H1 (cell line): ENCODE measurements around the gene GSE1. TPM values are rescaled to one million over a fixed set of nuclear protein-coding genes. Genes with fewer than 3 reads are reported as not detected.

Experiments
- CTCF ChIA-PET: fragments of 300-600 bp; sonication (Branson Sonifier 250); formaldehyde crosslinking; loops from one replicate; lab custom pipeline; 2021; ENCODE audit not compliant: partially characterized antibody; lab: Charles Lee
- POLR2A ChIA-PET: fragments of 300-600 bp; sonication (Branson Sonifier 250); formaldehyde crosslinking; loops from one replicate; lab custom pipeline; 2021; ENCODE audit warnings: inconsistent platforms; ENCODE audit not compliant: partially characterized antibody; lab: Charles Lee
- DNase-seq, 2 experiments: peaks; one replicate each; pipeline versions ENCODE4 v3.0.0 to v3.0.0-alpha.2; 2010 to 2022; ENCODE audit warnings: low spot score in 2 of 2, low read depth in 1 of 2, mixed read lengths in 1 of 2
- FAIRE-seq: peaks from 2 replicates; lab custom pipeline; 2011; peaks lifted over from hg19 to GRCh38; lab: Jason Lieb, UNC
- H2AFZ ChIP-seq: 2 replicates; pipeline ENCODE4 v1.8.1; 2012; ENCODE audit warnings: low read length, inconsistent platforms
- H2AK5ac ChIP-seq: 2 replicates; pipeline ENCODE4 v1.6.1; 2013; ENCODE audit warnings: low read depth, low read length
- H2BK120ac ChIP-seq: replicated peaks from 2 replicates; pipeline ENCODE3; 2013; ENCODE audit warnings: low read depth, low read length, inconsistent platforms
- H2BK12ac ChIP-seq: 2 replicates; pipeline ENCODE4 v1.6.1; 2013; ENCODE audit warnings: low read depth, low read length
- H2BK15ac ChIP-seq: 2 replicates; pipeline ENCODE4 v1.6.1; 2013; ENCODE audit warnings: low read length
- H2BK20ac ChIP-seq: 2 replicates; pipeline ENCODE4 v1.6.1; 2013; ENCODE audit warnings: low read length
- H2BK5ac ChIP-seq: 2 replicates; pipeline ENCODE4 v1.6.1; 2013; ENCODE audit warnings: low read depth, low read length
- H3K14ac ChIP-seq: 2 replicates; pipeline ENCODE4 v1.6.1; 2013; ENCODE audit warnings: inconsistent platforms; ENCODE audit not compliant: insufficient read length
- H3K18ac ChIP-seq: 2 replicates; pipeline ENCODE4 v1.6.1; 2013; ENCODE audit warnings: low read length; ENCODE audit errors: extremely low read depth
- H3K23ac ChIP-seq: 2 replicates; pipeline ENCODE4 v1.6.1; 2013; ENCODE audit warnings: inconsistent platforms; ENCODE audit not compliant: insufficient read length
- H3K23me2 ChIP-seq: 2 replicates; pipeline ENCODE4 v1.6.1; 2013; ENCODE audit warnings: low read depth, low read length
- H3K27ac ChIP-seq: 2 replicates; pipeline ENCODE4 v1.6.1; 2011; ENCODE audit warnings: low read depth, low read length, inconsistent platforms
- H3K27me3 ChIP-seq, 4 experiments: replicated peaks in 1 of 4; 1 replicate in 1 of 4; 2 replicates in 3 of 4; pipeline versions ENCODE4 v1.6.1 to v1.8.1; 2011 to 2013; ENCODE audit warnings: low read length in 3 of 4, mild to moderate bottlenecking in 3 of 4, inconsistent platforms in 2 of 4, mixed read lengths in 2 of 4, moderate library complexity in 1 of 4; ENCODE audit not compliant: control insufficient read depth in 3 of 4, insufficient read depth in 3 of 4; ENCODE audit errors: extremely low read depth in 1 of 4
- H3K36me3 ChIP-seq, 4 experiments: 2 replicates each; pipeline versions ENCODE4 v1.6.1 to v1.8.1; 2011 to 2013; ENCODE audit warnings: mild to moderate bottlenecking in 4 of 4, low read length in 3 of 4, moderate library complexity in 2 of 4, control low read depth in 1 of 4, inconsistent platforms in 1 of 4; ENCODE audit not compliant: insufficient read depth in 4 of 4, control insufficient read depth in 2 of 4
- H3K4ac ChIP-seq: replicated peaks from 2 replicates; pipeline ENCODE3; 2013; ENCODE audit warnings: low read length, low read depth, mixed read lengths, inconsistent platforms; ENCODE audit not compliant: insufficient read length
- H3K4me1 ChIP-seq, 4 experiments: replicated peaks in 1 of 4; 1 replicate in 1 of 4; 2 replicates in 3 of 4; pipeline versions ENCODE4 v1.6.1 to v1.8.1; 2011 to 2013; ENCODE audit warnings: low read length in 3 of 4, inconsistent platforms in 2 of 4, mixed read lengths in 1 of 4; ENCODE audit not compliant: insufficient read depth in 4 of 4, control insufficient read depth in 3 of 4
- H3K4me2 ChIP-seq, 2 experiments: 2 replicates each; pipeline versions ENCODE4 v1.6.1 to v1.8.1; 2011 to 2013; ENCODE audit warnings: low read depth in 2 of 2, low read length in 2 of 2, control low read depth in 1 of 2, inconsistent platforms in 1 of 2, mild to moderate bottlenecking in 1 of 2; ENCODE audit not compliant: insufficient read depth in 1 of 2
- H3K4me3 ChIP-seq, 4 experiments: fragments of 200-600, 300-600 bp in 1 of 4; sonication (generic), shearing (Covaris generic), sonication (Bioruptor Twin) in 1 of 4; 2 replicates each; pipeline versions ENCODE4 v1.5.1 to v1.8.1; 2011 to 2016; ENCODE audit warnings: low read length in 4 of 4, low read depth in 3 of 4, control low read depth in 2 of 4, inconsistent platforms in 2 of 4, mild to moderate bottlenecking in 2 of 4, mixed read lengths in 1 of 4, moderate library complexity in 1 of 4; ENCODE audit not compliant: insufficient read depth in 2 of 4; ENCODE audit errors: extremely low read depth in 1 of 4
- H3K56ac ChIP-seq: replicated peaks from 2 replicates; pipeline ENCODE3; 2013; ENCODE audit warnings: low read depth, mild to moderate bottlenecking, mixed read lengths, low read length, inconsistent platforms; ENCODE audit not compliant: insufficient read length
- H3K79me1 ChIP-seq: 2 replicates; pipeline ENCODE4 v1.6.1; 2013; ENCODE audit warnings: low read depth, low read length, control low read depth
- H3K79me2 ChIP-seq, 2 experiments: 2 replicates each; pipeline versions ENCODE4 v1.6.1 to v1.8.1; 2012 to 2013; ENCODE audit warnings: low read length in 2 of 2, mild to moderate bottlenecking in 2 of 2, inconsistent platforms in 1 of 2; ENCODE audit not compliant: insufficient read depth in 2 of 2, control insufficient read depth in 1 of 2
- H3K9ac ChIP-seq, 4 experiments: replicated peaks in 1 of 4; 1 replicate in 1 of 4; 2 replicates in 3 of 4; pipeline versions ENCODE4 v1.6.1 to v1.8.1; 2011 to 2013; ENCODE audit warnings: low read depth in 3 of 4, low read length in 3 of 4, control low read depth in 2 of 4, mild to moderate bottlenecking in 2 of 4, moderate library complexity in 2 of 4, inconsistent platforms in 1 of 4; ENCODE audit errors: extremely low read depth in 1 of 4
- H3K9me3 ChIP-seq, 2 experiments: 2 replicates each; pipeline versions ENCODE4 v1.6.1 to v1.8.1; 2012 to 2013; ENCODE audit warnings: mild to moderate bottlenecking in 2 of 2, moderate library complexity in 2 of 2, control low read depth in 1 of 2, inconsistent platforms in 1 of 2, low read depth in 1 of 2, low read length in 1 of 2, mixed read lengths in 1 of 2; ENCODE audit not compliant: insufficient read depth in 2 of 2
- H4K20me1 ChIP-seq, 2 experiments: replicated peaks in 1 of 2; 2 replicates each; pipeline versions ENCODE3 to v1.8.1; 2011 to 2013; ENCODE audit warnings: inconsistent platforms in 2 of 2, low read length in 2 of 2, mild to moderate bottlenecking in 1 of 2; ENCODE audit not compliant: insufficient read depth in 2 of 2, control insufficient read depth in 1 of 2
- H4K5ac ChIP-seq: 2 replicates; pipeline ENCODE4 v1.6.1; 2013; ENCODE audit warnings: low read length, low read depth, mixed read lengths, inconsistent platforms; ENCODE audit not compliant: insufficient read length
- H4K8ac ChIP-seq: 2 replicates; pipeline ENCODE4 v1.8.0; 2013; ENCODE audit warnings: mild to moderate bottlenecking, moderate library complexity, low read length, inconsistent platforms; ENCODE audit not compliant: insufficient read depth; ENCODE audit errors: extremely low read depth
- H4K91ac ChIP-seq: replicated peaks from 2 replicates; pipeline ENCODE3; 2013; ENCODE audit warnings: low read length, mixed read lengths, inconsistent platforms; ENCODE audit not compliant: insufficient read length
- CTBP2 ChIP-seq: IDR thresholded peaks from 2 replicates; pipeline ENCODE4 v1.7.0; 2011; ENCODE audit warnings: borderline replicate concordance, mild to moderate bottlenecking, moderate library complexity, mixed read lengths, low read length; ENCODE audit not compliant: insufficient read depth, insufficient read length
- MAX ChIP-seq: IDR thresholded peaks from 2 replicates; pipeline ENCODE4 v1.6.1; 2012; ENCODE audit warnings: inconsistent platforms
- TCF12 ChIP-seq: IDR thresholded peaks from 2 replicates; pipeline ENCODE4 v1.6.1; 2011; ENCODE audit warnings: low read depth, mild to moderate bottlenecking, low read length
- WGBS, 2 experiments: shearing (Covaris generic) in 1 of 2; methylation state at CpG; one replicate each; pipeline versions ENCODE4 v1.1.6 to v1.1.7; 2013 to 2015; ENCODE audit warnings: low lambda C conversion rate in 2 of 2, mixed read lengths in 2 of 2, inconsistent platforms in 1 of 2, low coverage in 1 of 2, missing lambda C conversion rate in 1 of 2; ENCODE audit not compliant: insufficient replicate concordance in 2 of 2, insufficient coverage in 1 of 2, insufficient read length in 1 of 2; ENCODE audit errors: extremely low coverage in 1 of 2, missing lambda C conversion rate in 1 of 2; 5-methylcytosine and 5-hydroxymethylcytosine counted together
- polyA plus RNA-seq, 7 experiments: library from polyadenylated mRNA; depleted of rRNA in 3 of 7; stranded (reverse) in 5 of 7; unstranded in 2 of 7; fragments of >200 nt in 5 of 7; fragments of 200-250 nt in 2 of 7; gene quantifications; 1 replicate in 5 of 7; 2 replicates in 1 of 7; 4 replicates in 1 of 7; pipeline versions ENCODE4 v1.2.1 to v1.2.3, GENCODE V29; 2011 to 2013; ENCODE audit warnings: missing spikeins in 2 of 7, mixed read lengths in 2 of 7
- total RNA-seq: library from RNA; stranded (reverse); fragmentation: NEBNext Ultra II Directional; extraction: Animal tissue kit (Norgen Biotek cat#: 25700); gene quantifications from 2 replicates; pipeline ENCODE4 v1.2.1, GENCODE V29; 2021

GSE1 gene
- total and polyA plus RNA-seq, 2 of the 8 experiments (the other 6 are each of a cell fraction or from before 2014, with no cell fraction given): 26.0 to 65.6 TPM

GRCh38 chr16:85665929-85666328, 52.8 kb downstream of the GSE1 start:
- H2BK120ac ChIP-seq: no peak overlapping the region
- no peak overlapping the region for H2BK20ac ChIP-seq
- H2AK5ac ChIP-seq: no peak overlapping the region
- peaks cover 51 to 98% (median 80%) of the 10 kb centered on the region in 4 experiments for H3K36me3 ChIP-seq
- no peaks in the 10 kb centered on the region for H3K23me2 ChIP-seq
- H3K27ac ChIP-seq: no peak overlapping the region
- no peak overlapping the region for H2AFZ ChIP-seq
- POLR2A ChIA-PET: interaction anchor here (1.3 to 2.9 kb wide), 3 partner anchors 8 to 15 kb away, joined by 4 to 10 read pairs (median 5); no protein-coding TSS in a partner anchor
- no peak overlapping the region for H2BK15ac ChIP-seq
- H3K4ac ChIP-seq: no peak overlapping the region
- H3K4me1 ChIP-seq: no peaks in the 10 kb centered on the region
- H3K56ac ChIP-seq: no peak overlapping the region
- TF ChIP-seq MAX: no peak
- TF ChIP-seq CTBP2: no peak
- no peak for TF ChIP-seq TCF12
- TF ChIP-seq, all 59 proteins: peak for 0
- H3K79me1 ChIP-seq: peaks cover 3% of the 10 kb centered on the region
- H3K9ac ChIP-seq: no peak overlapping the region
- WGBS, 2 experiments: 84% methylated on average over 13 of the region's 13 CpGs; no CpG with 5 or more reads in 1 of the 2 experiments
- FAIRE-seq: no peak
- H4K5ac ChIP-seq: no peak overlapping the region
- CTCF ChIA-PET: interaction anchor here (1.1 to 16.9 kb wide), 3 partner anchors 8 to 53 kb away, joined by 3 to 248 read pairs (median 8); no protein-coding TSS in a partner anchor
- no peak overlapping the region for H4K8ac ChIP-seq
- H3K23ac ChIP-seq: no peak overlapping the region
- H3K14ac ChIP-seq: no peak overlapping the region
- no peaks in the 10 kb centered on the region for H3K9me3 ChIP-seq
- no peak overlapping the region for H3K4me3 ChIP-seq
- no peak overlapping the region; the same call in 1 of the 2 replicates for H2BK5ac ChIP-seq
- DNase-seq: no peak
- peaks cover 10 to 34% of the 10 kb centered on the region in 2 experiments for H4K20me1 ChIP-seq
- H3K79me2 ChIP-seq: no peaks in the 10 kb centered on the region
- H3K18ac ChIP-seq: no peak overlapping the region
- no peak overlapping the region for H2BK12ac ChIP-seq
- no peak overlapping the region for H4K91ac ChIP-seq
- no peaks in the 10 kb centered on the region for H3K27me3 ChIP-seq
- no peak overlapping the region for H3K4me2 ChIP-seq
